Right forelimb (tissue), 1 donor: Measurements from ENCODE around the gene KPNA5.
"Not testable (repeated sequence)": the region's sequence is repeated elsewhere in the genome, so short reads cannot be mapped to it uniquely, and the experiment has no call there.

Experiments used
- DNase-seq: peaks from one replicate; pipeline ENCODE4 v3.0.0-alpha.2; 2018

KPNA5 gene

DNA sequence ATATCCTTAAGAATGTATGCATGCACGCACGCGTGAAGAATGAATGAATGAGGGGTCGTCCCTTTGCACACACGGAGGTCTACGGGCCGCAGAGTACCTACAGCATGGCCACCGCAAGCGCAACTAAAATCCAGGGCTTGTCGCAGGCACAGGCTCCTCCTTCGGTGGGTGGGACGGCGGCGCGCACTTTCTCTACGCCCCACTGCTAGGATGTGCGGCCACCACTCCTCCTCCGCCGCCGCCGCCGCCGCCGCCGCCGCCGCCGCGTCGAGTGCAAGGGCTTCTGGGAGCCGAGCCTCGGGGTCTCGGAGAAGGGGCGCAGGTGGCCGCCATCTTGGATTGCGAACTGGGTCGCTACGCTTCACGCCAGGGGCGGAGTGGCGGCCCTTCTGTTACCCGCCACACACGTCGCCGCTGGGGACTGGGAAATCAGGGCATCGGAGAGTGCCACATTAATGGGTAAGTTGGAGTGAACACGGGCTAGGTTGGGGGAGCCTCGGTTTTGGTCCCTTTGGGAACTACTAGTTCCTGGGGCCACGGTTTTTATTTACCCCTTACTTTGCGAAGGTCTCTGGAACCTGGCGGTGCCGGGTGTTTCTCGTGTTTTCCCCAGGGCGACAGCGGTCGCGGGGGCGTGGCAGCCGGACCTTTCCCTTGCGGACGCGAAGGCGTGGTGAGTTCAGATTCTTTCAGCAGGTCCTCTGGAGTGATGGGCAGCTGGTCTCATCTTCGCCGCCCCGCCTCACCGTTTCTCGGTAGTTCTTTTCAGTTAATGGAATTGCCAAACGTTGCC lies at the start of gene KPNA5:
Gene KPNA5, plus strand, starts transcription at position 332 of the 793 bp plus-strand sequence. Its CDS starts 124 bp downstream, at position 456.
- DNase-seq: peak; percentile 95

GRCh38 chr6:116631379-116631990 lies 49.5 kb upstream of the KPNA5 start:
- DNase-seq: no peak

DNA sequence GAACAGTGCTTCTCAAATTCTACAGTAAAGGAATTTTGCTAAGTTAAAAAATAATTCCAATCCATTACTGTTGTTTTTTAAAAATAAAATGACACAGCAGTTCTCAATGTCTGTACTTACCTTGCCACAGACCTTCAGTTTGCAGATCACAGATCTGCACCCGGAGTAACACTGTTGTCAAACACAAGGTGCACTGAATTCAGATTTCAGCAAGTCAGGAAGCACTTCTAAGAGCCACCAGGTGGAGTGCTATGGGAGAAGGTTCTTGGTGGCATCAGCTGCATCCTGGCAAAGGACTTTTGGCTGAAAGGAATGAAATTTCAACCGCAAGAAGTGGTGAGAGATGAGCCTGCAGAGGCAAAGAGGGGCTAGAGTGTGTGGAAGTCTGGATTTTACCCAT lies 47.3 kb upstream of the KPNA5 start:
- no peak for DNase-seq

DNA sequence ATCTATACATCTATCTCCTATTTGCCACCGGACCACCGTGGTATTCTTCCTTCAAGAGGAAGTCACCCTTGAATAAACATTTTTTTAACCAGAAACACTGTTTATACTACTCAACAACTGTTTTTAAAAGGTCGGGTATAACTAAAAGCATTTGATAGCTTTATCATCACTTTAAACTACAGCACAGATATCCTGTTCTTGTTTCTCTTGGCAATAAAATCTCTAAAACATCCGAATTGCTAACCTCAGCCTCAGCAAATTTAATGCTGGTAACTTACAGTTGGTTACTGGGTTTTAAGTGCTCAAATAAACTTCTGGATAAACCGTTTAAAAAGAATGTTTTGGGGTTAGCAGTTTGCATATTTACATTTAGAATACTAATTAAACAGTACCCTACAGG lies 32.9 kb upstream of the KPNA5 start:
- no peak for DNase-seq

DNA sequence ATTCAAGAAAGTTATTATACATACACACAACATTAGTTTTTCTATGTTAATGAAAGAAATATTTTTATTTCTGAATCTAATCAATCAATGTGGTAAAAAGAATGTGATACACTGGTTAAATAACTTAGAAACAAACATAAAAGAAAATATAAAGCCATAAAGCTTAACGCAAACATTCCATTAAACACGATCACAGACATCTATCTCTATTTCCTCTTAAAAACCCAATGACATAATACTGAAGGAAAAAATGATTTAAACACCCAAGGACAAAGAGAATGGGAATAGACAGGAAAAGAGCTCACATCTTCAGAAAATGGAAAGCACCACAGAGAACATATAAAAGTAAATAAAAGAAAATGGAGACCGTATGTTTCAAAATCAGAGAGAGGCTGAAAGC lies 31.9 kb upstream of the KPNA5 start:
- DNase-seq: no peak

DNA sequence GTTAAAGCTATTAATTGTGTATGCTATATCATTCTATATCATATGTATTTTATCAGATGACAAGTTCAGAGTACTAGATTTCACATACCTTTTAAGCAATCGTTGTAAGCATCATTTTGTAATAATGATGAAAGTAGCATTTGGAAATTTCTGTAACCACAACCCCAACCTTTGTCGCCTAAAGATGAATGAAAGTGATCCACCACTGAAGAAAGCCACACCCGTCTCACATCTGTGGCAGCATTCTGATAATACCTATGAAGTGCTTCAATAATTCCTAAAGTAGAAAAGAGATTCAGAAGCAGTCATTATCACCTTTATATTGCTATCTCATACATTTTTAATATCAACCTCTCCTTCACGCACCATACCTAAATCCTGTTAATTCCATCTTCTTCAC lies 29.1 kb upstream of the KPNA5 start:
- no peak for DNase-seq

DNA sequence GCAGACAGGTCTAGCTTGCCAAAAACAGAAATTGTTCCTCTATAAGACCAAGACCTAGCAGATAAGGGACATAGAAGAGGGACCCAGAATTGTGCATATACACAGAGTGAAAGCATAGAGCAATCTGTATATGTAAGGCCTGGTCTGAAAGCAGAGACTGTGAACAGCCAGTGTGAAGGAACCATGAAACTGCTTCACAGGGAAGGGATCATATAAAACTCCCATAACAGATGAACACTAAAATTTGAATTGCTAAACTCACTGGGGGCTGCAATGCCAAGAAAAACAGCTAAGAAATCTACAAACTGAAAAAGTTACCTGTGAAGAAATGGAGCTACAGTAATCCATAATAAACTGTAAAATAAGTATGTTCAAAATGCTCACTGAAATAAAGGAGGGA lies 19.4 kb upstream of the KPNA5 start:
- no peak for DNase-seq

DNA sequence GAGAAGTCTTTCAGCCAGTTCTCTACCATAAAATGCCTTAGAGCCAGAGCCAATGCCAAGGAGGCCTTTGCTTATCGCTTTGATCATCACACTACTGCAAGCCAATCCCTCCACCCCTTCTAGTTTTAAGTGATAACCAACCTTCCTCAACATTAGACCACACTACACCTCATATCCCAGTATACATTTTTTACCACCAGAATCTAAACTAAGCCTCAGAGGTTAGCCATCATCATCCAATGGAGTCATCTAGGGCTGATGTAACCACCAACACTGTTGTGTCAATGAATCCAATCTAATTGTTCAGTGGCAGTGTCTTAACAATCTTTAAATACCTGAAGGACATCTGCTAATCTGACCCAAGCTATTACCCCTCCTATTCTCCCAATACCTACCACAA lies 18.8 kb upstream of the KPNA5 start:
- DNase-seq: no peak

GRCh38 chr6:116663308-116663707 lies 17.7 kb upstream of the KPNA5 start:
- DNase-seq: no peak

GRCh38 chr6:116664169-116664568 lies 16.8 kb upstream of the KPNA5 start:
- DNase-seq: not testable (repeated sequence)

- DNase-seq: no peak
Observed at GRCh38 chr6:116665464-116665863, 15.5 kb upstream of the KPNA5 start.

GRCh38 chr6:116666869-116667268 lies 14.1 kb upstream of the KPNA5 start:
- no peak for DNase-seq

DNA sequence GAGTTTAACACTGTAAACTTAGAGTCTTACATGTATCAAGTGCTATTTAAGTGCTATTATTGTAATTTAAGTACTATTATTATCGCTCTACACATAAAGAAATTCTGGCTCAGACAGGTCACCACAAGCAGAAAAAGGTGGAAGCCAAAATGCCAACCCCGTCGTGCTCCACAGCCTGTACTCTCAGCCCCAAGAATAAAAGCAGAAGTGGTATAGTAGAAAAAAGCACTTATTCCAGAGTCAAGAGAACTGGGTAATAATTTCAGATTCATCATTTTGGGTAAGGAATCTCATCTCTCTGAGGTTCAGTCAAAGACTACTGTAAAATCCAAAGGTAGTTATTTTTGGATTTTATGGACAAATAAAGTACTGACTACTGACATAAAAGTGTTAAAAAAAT lies 13.4 kb upstream of the KPNA5 start:
- DNase-seq: no peak

DNA sequence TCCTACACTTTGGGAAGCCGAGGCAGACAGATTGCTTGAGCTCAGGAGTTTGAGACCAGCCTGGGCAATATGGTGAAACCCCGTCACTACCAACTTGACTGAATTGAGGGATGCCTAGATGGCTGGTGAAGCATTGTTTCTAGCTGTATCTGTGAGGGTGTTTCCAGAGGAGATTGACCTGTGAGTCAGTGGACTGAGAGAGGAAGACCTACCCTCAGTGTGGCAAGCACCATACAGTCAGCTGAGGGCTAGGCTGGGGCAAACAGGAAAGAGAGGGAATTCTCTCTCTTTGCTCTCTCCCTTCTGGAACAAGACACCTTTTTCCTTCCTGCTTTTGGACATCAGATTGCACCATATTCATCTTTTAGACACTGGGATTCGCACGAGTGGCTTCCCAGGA lies 8.7 kb upstream of the KPNA5 start:
- no peak for DNase-seq

DNA sequence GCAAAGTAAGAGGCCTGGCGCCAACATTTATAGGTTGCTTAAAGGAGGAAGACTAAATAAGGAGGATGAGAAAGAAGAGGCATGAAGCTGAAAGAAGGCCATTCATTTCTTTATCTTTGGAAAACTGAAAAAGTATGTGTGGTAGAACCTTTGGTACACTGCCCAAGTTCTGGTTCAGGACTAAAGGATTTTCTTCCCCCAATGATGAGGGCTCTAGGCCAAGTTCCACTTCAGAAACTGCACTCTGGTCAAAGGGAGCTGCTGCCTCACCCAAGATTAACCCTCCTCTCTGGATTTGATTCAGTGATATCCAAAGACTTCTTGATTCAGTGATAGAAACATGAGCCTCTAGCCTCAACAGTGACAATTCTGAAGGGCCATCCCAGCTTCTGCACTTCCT lies 5.0 kb upstream of the KPNA5 start:
- DNase-seq: no peak

- no peak for DNase-seq
Observed at GRCh38 chr6:116682334-116682712, 1.3 kb downstream of the KPNA5 start.

GRCh38 chr6:116685437-116685993 lies 4.5 kb downstream of the KPNA5 start:
- no peak for DNase-seq

DNA sequence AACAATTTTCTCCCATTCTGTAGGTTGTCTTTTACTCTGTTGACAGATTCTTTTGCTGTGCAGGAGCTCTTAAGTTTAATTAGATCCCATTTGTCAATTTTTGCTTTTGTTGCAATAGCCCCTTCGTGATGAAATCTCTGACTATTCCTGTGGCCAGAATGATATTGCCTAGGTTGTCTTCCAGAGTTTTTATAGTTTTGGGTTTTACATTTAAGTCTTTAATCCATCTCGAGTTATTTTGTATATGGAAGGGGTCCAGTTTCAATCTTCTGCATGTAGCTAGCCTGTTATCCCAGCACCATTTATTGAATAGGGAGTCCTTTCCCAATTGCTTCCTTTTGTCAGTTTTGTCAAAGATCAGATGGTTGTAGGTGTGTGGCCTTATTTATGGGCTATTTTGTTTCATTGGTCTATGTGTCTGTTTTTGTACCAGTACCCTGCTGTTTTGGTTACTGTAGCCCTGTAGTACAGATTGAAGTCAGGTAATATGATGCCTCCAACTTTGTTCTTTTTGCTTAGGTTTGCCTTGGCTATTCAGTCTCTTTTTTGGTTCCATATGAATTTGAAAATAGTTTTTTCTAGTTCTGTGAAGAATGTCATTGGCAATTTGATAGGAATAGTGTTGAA lies 5.6 kb downstream of the KPNA5 start:
- not testable (repeated sequence) for DNase-seq

GRCh38 chr6:116691154-116691553 lies 10.1 kb downstream of the KPNA5 start:
- no peak for DNase-seq

DNA sequence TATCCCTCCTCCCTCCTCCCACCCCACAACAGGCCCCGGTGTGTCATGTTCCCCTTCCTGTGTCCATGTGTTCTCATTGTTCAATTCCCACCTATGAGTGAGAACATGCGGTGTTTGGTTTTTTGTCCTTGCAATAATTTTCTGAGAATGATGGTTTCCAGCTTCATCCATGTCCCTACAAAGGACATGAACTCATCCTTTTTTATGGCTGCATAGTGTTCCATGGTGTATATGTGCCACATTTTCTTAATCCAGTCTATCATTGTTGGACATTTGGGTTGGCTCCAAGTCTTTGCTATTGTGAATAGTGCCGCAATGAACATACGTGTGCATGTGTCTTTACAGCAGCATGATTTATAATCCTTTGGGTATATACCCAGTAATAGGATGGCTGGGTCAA lies 11.9 kb downstream of the KPNA5 start:
- not testable (repeated sequence) for DNase-seq

DNA sequence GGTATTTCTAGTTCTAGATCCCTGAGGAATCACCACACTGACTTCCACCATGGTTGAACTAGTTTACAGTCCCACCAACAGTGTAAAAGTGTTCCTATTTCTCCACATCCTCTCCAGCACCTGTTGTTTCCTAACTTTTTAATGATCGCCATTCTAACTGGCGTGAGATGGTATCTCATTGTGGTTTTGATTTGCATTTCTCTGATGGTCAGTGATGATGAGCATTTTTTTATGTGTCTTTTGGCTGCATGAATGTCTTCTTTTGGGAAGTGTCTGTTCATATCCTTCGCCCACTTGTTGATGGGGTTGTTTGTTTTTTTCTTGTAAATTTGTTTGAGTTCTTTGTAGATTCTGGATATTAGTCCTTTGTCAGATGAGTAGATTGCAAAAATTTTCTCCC lies 12.3 kb downstream of the KPNA5 start:
- DNase-seq: not testable (repeated sequence)

DNA sequence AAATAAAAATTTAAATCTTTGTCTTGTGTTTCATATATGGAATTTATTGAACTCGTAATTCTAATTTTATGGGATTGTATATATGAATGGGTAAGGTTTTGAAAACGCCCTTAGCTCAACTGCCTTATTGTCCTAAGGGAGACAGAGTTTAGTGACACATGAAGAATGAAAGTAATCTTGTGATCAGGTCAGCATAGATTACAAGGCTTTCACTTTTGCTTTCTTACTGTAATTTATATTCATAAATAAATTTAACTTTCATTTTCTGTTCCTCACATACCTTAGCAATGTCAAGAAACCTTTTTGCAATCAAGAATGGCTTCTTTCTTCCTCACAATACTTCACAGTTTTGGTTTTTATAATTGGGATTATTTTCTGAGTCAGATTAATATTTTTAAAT lies 14.4 kb downstream of the KPNA5 start:
- no peak for DNase-seq

GRCh38 chr6:116697480-116697879 lies 16.5 kb downstream of the KPNA5 start:
- DNase-seq: no peak

GRCh38 chr6:116703888-116704287 lies 22.9 kb downstream of the KPNA5 start:
- not testable (repeated sequence) for DNase-seq
